HG03571 (cell line): ENCODE data around the gene KCNIP3.
"Not testable (repeated sequence)": the region's sequence is repeated elsewhere in the genome, so short reads cannot be mapped to it uniquely, and the experiment has no call there.

Experiments
- ATAC-seq: cut with Tn5 transposase; IDR thresholded peaks from one replicate; pipeline ENCODE4 v1.9.1; 2021; ENCODE audit not compliant: unreplicated experiment

The KCNIP3 gene

DNA sequence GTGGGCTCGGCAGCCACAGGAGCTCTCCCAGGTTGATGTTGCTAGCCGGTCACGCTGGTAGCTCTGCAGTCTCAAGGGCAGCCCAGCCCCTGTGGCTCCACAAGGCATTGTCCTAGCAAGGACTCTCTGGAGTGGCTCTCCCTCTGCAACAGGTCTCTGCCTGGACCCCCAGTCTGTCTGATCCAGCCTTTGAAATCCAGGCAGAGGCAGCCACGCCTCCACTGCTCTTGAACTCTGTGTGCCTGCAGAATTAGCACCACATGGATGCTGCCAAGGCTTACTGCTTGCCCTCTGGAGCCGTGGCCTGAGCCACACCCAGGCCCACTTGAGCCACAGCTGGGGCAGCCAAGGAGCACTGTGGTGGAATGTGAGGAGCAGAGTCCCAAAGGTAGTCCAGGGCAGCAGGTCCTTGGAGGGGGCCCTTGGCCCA is 62.4 kb downstream of the KCNIP3 start:
- no peak for ATAC-seq

DNA sequence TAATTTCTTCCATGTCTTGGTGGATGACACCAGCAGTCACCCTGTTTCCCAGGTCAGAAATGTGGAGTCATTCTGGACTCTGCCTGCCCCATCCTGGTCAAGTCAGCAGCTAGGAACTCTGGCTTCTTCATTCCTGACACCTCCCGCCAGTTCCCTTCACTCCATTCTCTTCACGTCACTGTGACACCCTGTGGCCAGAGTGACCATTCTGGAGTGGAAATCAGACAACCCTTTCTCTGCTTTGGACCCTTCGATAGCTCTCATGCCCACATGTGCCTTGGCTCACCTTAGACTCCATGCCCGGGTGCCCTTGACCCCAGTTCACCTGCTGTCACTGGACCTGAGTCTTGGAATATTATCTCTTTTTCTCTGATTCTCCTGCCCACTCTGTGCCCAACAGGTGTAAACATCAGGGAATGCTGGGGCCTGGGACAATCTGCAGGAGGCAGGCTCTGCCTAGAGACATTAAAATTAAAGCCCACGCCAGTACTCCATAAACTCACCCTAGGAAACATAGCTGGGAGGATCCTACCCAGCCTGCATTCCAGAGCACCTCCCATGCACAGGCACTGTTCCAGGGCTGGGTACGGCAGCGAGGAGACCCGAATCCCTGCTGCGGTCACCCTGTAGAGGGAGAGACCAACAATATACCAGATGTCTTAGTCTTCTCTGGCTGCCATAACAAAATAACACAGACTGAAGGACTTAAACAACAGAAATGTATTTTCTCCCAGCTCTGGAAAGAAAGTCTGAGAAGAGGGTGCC is 64.3 kb downstream of the KCNIP3 start:
- ATAC-seq: no peak

DNA sequence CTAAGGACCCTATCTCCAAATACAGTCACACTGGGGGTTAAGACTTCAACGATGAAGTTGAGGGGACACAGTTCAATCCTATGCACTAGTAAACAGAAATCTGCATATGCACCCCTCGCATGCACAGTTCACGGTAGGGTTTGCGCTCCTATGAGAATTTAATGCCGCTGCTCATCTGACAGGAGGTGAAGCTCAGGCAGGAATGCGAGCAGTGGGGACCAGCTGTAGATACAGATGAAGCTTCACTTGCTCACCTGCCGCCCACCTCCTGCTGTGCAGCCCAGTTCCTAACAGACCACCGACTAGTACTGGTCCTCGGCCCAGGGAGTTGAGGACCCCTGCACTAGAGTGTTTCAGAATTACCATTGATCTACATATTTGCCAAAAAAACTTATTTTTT is 65.3 kb downstream of the KCNIP3 start:
- ATAC-seq: no peak

DNA sequence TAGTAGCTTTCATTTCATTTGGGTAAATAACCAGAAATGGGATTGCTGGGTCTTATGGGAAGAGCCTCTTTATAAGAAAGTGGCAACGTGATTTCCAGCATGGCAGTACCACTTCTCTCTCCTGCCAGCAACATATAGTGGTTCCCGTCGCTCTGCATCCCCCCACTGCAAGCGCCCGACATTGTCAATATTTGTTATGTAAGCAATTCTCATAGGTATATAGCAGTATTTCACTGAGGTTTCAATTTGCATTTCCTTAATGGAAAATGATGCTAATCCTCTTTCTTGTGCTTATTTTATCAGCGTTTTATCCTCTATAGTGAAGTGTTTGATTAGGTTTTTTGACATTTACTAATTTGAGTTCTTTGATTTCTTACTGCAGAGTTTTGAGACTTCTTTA is 69.4 kb downstream of the KCNIP3 start:
- ATAC-seq: no peak

DNA sequence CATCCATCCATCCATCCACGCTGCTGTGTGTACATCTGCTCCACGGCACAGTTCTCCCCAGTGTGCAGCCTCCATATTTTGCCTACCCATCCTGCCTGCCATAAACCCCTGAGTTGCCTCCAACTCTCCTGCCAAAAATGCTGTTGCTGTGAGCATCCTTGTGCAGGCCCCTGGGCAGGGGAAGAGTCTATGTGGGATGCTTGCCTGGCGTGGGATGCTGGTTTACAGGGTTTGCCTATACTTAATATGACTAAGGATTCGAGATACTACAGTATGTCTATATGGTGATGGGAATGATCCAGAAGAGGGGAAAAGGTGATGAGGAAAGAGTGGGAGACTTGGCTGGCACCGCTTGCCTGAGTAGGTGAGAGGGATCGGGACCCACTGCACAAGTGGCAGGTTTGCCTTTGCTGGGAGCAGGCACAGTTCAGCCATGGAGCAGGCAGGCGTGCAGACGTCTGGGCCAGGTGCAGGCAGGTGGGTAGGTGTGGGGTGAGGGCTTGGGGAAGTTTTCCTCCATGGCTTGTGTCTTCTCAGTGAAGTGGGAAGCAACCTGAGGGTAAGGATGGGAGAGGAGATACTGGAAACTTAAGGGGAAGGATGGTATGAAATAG is 75.2 kb downstream of the KCNIP3 start:
- ATAC-seq: no peak

DNA sequence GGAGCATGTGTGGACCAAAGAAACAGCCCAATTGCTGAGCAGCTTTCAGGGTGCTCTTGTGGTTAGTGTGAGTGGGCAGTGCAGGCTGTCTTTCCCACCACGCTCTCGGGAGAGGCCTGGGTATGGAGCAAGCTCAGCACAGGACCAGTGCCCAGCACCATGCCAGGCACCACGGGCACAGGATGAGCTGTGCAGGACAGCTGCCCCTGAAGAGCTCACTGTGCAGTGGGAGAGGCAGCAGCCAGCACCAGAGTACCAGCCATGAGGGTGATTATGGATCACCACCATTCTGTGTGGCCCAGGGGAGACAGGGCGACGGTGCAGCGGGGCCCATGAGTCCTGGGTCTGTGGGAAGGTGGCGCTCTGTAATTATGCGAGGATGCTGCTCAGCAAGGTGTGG is 75.7 kb downstream of the KCNIP3 start:
- ATAC-seq: no peak

DNA sequence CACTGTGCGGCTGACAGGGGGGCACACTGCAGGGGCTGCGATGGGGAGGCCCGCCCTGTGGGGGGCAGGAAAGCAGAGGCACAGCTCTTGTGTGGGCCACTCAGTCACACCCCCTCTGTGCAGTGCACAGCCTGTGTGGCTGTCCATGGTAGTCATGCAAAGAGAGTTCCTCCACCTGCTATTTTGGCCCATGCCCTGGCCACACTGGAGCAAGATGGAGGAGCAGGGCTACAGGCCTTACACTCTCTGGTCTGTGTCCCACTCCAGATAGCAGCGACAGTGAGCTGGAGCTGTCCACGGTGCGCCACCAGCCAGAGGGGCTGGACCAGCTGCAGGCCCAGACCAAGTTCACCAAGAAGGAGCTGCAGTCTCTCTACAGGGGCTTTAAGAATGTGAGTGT is 76.9 kb downstream of the KCNIP3 start:
- ATAC-seq: no peak

DNA sequence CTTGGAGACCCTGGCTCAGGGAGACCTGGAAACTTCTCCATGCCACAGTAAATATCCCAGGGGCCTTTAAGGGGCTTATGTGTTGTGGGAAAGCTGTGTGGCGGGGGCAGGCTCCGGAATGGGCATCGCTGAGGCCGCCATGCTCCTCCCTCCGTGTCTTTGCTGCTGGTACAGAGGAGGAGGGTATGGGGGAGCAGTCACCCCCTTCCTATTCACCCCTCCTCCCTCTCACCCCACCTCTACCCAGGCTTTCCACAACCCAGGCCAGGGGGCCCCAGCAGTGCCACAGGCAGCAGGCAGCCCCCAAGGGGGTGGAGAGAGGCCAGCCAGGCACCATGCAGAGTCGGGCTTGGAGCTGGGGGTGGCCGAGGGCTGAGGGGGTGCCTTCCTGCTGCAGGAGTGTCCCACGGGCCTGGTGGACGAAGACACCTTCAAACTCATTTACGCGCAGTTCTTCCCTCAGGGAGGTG is 77.3 kb downstream of the KCNIP3 start:
- ATAC-seq: no peak

DNA sequence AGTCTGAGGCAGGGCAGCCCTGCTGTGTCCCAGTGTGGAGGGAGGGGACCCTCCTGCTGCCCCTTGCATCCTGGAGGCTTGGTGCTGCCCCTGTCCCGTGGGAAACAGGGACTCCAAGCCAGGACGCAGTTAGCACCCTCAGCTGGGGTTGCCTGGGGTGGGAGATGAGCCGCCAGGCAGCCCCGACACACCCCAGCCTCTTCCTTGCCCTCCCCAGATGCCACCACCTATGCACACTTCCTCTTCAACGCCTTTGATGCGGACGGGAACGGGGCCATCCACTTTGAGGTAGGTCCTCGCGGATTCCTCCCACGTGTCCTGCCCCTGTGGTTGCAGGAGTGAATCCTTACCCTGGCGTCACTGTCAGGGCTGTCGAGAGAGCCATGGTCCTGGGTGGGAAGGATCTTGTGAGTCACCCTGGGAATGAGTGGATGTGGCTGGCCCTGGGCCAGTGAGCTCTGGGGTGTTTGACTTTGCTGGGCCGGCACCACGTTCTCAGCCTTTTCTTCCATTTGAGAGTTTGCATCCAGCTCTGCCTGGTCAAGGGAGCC is 77.8 kb downstream of the KCNIP3 start:
- ATAC-seq: no peak

DNA sequence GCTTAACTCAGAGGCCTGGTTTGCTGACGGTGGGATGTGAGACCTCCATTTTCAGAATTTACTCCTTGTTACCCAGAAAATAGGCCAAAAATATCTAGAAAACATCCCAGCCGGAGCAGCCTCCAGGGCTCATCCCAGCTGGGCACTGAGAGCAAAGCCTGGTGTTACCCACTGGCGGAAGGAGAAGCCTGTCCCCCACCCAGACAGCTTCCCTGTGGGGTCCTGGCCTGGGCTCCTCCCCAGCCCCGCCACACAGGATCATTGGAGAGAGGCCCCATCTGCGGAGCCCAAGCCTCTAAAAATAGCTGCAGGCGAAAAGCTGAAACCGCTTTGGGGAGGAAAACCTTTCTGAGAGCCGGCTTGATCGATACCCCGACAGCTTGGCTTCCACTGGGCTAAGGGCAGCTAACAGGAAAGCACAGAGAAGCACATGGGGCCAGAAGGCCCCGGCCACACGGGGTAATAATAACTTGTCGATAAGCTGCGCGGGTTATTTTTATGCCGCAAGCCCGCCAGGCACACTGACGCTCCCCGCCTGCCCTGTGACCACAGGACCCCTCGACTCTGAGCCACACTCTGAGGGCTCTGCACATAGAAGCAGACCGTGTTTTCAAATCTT is 78.5 kb downstream of the KCNIP3 start:
- ATAC-seq: no peak

DNA sequence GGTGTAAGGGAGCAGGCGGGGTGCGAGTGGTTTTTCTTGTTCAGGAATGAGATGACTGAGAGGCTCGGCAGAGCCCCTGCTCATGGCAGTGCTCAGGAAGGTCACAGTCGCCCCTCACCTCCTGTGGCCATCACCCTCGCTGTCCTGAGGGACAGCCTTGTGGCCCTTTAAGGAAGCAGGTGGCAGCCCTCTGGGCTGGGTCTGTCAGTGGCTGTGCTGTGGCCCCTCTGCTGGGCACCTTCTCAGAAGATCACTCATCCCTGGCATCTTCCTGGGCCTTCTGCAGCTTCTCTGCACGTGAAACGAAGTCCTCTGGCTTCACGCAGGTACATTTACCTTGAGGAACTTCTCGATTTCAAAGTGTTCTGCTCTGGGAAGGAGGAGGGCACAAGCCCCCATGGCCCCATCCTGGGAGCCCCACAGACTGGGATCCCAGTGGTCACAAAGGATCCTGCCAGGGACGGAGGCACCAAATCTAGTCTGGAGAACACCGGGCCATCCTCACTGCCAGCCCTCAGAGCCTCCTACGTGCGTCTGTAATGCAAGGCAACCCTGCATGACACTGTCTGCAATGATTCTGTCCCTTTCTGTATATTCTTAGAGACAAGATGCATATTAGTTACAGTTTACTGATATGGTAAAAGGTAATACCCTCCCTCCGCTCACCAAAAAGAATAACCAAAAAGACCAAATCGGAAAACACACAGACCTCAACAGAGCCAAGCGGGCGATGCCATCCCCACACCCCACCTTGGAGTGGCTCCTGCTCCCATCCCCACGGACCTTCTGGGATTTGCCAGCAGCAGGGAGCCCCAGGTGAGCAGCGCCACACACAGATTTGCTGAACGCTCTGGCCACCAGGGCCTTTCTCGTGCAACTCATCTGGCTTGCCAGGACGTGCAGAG is 79.4 kb downstream of the KCNIP3 start:
- no peak for ATAC-seq

DNA sequence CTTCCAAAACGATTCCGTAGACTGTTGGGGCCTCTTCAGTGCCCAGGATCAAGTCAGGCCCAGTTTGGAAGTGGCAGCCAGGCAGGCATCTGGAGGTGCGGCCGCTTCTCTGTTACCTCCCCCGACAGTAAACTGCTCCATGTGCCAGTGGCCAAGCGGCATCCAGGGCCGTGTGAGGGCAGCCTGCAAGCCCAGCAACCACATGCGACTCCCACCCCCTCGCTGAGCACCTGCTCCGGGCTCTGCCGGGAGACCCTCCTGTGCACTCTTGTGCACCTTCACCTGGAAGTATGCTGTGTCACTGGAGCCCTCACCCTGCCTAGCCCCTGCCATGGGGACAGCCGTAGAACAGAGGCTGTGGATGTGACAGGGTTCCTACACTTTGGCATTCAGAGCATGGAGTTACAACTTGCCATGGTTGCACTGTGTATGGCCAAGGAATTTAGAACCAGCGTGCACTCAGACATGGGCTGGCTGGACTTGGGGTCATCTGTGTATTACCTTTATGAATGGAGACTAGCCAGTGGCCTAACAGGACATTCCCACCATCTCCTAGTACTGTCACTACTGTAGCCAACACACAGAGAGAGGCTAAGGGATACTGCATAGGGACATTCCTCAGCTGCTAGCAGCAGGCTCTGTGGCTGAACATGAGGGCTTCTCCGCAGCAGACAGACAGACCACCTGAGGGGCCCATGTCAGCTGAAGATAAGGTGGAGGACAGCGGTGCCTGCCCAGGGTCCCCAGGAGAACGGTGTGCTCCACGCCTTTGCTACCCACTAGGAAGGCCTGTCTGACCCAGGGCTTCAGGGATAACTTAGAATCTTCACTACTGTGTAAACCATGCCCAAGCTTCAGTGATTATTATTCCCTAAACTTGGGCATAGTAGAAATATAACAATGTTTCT is 80.3 kb downstream of the KCNIP3 start:
- no peak for ATAC-seq

DNA sequence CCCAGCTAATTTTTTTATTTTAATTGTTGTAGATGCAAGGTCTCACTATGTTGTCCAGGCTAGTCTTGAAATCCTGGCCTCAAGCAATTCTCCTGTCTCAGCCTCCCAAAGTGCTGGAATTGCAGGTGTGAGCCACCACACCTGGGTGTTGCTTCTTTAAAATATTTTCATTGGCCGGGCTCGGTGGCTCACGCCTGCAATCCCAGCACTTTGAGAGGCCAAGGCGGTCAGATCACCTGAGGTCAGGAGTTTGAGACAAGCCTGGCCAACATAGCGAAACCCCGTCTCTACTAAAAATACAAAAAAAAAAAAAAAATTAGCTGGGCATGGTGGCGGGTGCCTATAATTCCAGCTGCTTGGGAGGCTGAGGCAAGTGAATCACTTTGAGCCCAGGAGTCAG is 81.1 kb downstream of the KCNIP3 start:
- ATAC-seq: not testable (repeated sequence)

DNA sequence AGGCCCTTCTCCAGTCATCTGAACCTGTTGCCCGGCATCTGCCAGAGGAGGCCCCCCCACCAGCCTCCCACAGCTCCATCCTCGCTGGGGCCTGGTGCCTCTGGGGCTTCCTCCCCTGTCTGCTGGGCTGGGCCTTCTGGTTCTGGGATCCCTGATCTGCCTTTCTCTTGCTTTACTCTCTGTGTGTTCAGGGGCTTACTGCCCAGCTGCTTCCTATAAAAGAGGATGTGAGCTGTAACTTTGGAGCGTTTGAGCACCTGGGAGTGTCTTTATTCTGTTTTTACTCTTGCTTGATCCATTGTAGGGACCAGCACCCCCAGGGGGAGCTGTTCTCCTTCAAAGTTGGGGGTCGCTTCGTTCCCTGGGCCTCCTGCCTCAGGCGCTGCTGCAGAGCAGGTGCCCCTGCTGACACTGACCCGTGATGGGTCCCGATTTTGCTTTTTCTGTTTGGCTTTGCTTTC is 82.3 kb downstream of the KCNIP3 start:
- ATAC-seq: no peak

DNA sequence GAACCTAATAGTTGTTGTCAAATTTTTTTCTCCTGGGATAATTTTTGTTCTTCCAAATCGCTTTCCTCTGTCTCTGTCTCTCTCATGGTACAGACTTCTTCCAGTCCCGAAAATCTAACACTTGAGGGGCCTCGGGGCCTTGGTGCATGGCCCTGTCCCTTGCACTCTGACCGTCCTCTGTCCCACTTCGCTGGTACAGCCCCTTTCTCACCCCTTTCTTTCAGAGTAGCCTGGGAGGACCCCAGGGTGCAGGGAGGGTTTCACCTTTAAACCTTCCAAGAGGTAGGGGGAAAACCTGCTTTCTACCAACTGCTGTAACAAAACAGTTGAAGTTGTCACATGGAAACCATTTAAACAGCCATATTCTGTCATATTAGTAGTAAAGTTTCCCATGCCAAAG is 83.1 kb downstream of the KCNIP3 start:
- ATAC-seq: no peak

DNA sequence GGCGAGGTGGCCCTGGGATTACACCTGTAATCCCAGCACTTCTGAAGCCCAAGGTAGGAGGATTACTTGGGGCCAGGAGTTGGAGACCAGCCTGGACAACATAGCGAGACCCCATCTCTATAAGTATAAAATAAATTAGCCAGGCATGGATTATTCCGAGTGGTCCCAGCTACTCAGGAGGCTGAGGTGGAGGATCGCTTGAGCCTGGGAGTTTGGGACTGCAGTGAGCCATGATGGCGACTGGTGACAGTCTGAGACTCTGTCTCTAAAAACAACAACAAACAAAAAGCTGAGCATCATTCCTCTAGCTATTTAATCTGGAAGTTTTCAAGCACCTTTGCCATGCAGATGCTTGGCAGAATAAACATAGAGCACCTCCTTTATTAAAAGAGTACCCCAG is 83.6 kb downstream of the KCNIP3 start:
- no peak for ATAC-seq

DNA sequence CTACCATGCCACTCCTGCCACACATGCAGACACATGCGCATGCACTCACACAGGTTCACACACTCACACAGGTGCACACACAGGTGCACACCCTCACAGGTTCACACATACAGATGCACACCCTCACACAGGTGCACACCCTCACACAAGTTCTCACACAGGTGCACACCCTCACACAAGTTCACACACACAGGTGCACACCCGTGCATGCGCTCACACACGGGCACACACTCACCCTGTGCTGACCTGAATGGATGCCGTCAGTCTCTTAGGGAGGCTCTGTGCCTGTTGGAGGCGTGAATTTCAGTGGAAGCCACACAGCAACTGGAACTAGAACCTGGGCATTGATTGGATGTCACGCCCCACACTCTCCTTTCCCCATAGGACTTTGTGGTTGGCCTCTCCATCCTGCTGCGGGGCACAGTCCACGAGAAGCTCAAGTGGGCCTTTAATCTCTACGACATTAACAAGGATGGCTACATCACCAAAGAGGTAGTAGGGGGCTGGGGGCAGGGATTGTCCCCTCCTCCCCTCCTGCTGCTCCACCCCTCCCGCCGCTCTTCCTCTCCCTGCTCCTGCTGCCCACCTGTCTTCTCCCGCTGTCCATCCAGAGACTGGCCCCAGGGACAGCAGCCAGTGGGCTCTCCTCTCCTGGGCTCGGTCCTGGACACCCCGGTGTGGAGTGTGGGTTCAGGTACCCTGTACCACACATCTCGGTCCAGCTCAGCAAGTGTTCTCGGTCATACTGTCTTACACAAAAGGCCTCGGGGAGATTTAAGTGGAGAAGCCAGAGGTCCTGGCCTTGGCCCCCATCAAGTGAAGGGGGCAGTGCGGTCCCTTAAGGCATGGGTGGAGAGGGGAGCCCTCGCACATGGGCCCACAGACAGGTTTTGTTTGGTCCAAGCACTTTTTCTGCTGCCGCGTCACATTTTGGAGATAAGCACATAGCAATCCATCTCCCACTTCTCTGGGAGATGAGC is 84.4 kb downstream of the KCNIP3 start:
- no peak for ATAC-seq

DNA sequence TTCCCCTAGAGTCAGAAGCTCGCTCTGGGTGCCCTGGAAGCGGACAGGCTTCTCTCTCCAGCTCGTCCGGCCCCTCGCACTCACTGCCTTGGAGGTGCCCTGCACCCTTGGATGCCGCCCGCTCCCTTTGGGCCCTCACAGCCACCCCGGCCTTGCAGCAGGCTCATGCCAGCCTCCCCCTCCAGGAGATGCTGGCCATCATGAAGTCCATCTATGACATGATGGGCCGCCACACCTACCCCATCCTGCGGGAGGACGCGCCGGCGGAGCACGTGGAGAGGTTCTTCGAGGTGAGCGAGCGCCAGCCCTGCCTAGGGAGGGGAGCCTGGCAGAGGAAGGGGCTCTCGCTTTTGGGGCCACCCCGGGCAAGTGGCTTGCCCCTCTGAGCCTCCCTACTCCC is 85.0 kb downstream of the KCNIP3 start:
- no peak for ATAC-seq
